Measurements from ENCODE around the gene AFF3.

GRCh38 chr2:99643787-99644418 lies 498.5 kb downstream of the AFF3 start:
- TF ChIP-seq POLR2AphosphoS5 (IDR thresholded peaks at IDR 0.05) = no peak
- TF ChIP-seq, protein P1, sequence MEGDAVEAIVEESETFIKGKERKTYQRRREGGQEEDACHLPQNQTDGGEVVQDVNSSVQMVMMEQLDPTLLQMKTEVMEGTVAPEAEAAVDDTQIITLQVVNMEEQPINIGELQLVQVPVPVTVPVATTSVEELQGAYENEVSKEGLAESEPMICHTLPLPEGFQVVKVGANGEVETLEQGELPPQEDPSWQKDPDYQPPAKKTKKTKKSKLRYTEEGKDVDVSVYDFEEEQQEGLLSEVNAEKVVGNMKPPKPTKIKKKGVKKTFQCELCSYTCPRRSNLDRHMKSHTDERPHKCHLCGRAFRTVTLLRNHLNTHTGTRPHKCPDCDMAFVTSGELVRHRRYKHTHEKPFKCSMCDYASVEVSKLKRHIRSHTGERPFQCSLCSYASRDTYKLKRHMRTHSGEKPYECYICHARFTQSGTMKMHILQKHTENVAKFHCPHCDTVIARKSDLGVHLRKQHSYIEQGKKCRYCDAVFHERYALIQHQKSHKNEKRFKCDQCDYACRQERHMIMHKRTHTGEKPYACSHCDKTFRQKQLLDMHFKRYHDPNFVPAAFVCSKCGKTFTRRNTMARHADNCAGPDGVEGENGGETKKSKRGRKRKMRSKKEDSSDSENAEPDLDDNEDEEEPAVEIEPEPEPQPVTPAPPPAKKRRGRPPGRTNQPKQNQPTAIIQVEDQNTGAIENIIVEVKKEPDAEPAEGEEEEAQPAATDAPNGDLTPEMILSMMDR (IDR thresholded peaks at IDR 0.05) = no peak
